ENCODE data around the gene PABPC1L. TPM values are rescaled to one million over a fixed set of nuclear protein-coding genes. Genes with fewer than 3 reads are reported as not detected.

The PABPC1L gene
- total and polyA plus RNA-seq, 8 donors = 8.6 to 106 (median 27.7) TPM

- intact Hi-C loops (cut with DNase I; ENCODE audit: low total_unique reads) = no loop called here
- Histone ChIP-seq H3K27ac (no peak overlapping the region), H3K4me3 (no peak overlapping the region), H3K9me3 (no peaks in the 10 kb centered on the region), H3K36me3 (peaks cover 4 to 94% (median 77%) of the 10 kb centered on the region in 4 donors), H3K4me1 (peaks cover 0 to 28% (median 17%) of the 10 kb centered on the region in 4 donors), H3K27me3 (no peaks in the 10 kb centered on the region)
- TF ChIP-seq POLR2A (IDR thresholded peaks at IDR 0.05) = no peak
- DNase-seq = no peak
- 95 to 98% (median 97%) methylated on average over 7 of the region's 7 CpGs for WGBS, 5 donors
Observed at GRCh38 chr20:44983093-44983674, 73.3 kb downstream of the PABPC1L start.

- Histone ChIP-seq H3K36me3 (peaks cover 0 to 50% (median 36%) of the 10 kb centered on the region in 4 donors), H3K9me3 (no peaks in the 10 kb centered on the region), H3K27ac (no peak overlapping the region), H3K4me3 (no peak overlapping the region), H3K4me1 (peaks cover 0 to 37% (median 16%) of the 10 kb centered on the region in 4 donors), H3K27me3 (no peaks in the 10 kb centered on the region)
- DNase-seq = no peak
- WGBS, 5 donors = 83 to 96% (median 94%) methylated on average over 1 of the region's 1 CpG
- intact Hi-C loops (cut with DNase I; ENCODE audit: low total_unique reads) = no loop called here
- no peak for TF ChIP-seq POLR2AphosphoS5 (IDR thresholded peaks at IDR 0.05)
- no peak for TF ChIP-seq EP300 (IDR thresholded peaks at IDR 0.05)
- no peak for TF ChIP-seq POLR2A (IDR thresholded peaks at IDR 0.05)
- no peak for TF ChIP-seq CTCF (IDR thresholded peaks at IDR 0.05)
Observed at GRCh38 chr20:44988631-44989171, 78.8 kb downstream of the PABPC1L start.

Other genes starting within 250 kb of the PABPC1L start
- 100 to 1,000 TPM in 1 of 5 donors, 10 to 100 TPM in 1, not detected in 3; 19.9 to 193 TPM for gene CCN5, start 194.7 kb upstream of the PABPC1L start, total RNA-seq
- gene CCN5, start 194.7 kb upstream of the PABPC1L start, polyA plus RNA-seq = 1 to 10 TPM; 2.5 to 8.2 (median 3.4) TPM
- 1 to 10 TPM in 3 of 5 donors, not detected in 2; 1.5 to 7.7 (median 4.5) TPM for gene KCNK15, start 164.2 kb upstream of the PABPC1L start, total RNA-seq
- 1 to 10 TPM in 1 of 3 donors, under 1 TPM in 2; 0.46 to 2.6 (median 0.78) TPM for gene KCNK15, start 164.2 kb upstream of the PABPC1L start, polyA plus RNA-seq
- gene RIMS4, start 99.5 kb upstream of the PABPC1L start, total RNA-seq = 1 to 10 TPM in 3 of 5 donors, not detected in 2; 1.2 to 2.2 (median 1.3) TPM
- gene RIMS4, start 99.5 kb upstream of the PABPC1L start, polyA plus RNA-seq = 1 to 10 TPM in 2 of 3 donors, under 1 TPM in 1; 0.55 to 1.8 (median 1.7) TPM
- gene YWHAB, start 24.4 kb upstream of the PABPC1L start, total RNA-seq = 100 to 1,000 TPM in 3 of 5 donors, 10 to 100 TPM in 2; 52.2 to 131 (median 109) TPM
- gene YWHAB, start 24.4 kb upstream of the PABPC1L start, polyA plus RNA-seq = 100 to 1,000 TPM in 1 of 3 donors, 10 to 100 TPM in 2; 71.8 to 135 (median 76.9) TPM
- 10 to 100 TPM in 1 of 5 donors, 1 to 10 TPM in 4; 1.7 to 11.6 (median 4.9) TPM for gene TOMM34, start 50.3 kb downstream of the PABPC1L start, total RNA-seq
- 10 to 100 TPM; 14.4 to 15.7 (median 15.4) TPM for gene TOMM34, start 50.3 kb downstream of the PABPC1L start, polyA plus RNA-seq
- 10 to 100 TPM; 16.5 to 49.6 (median 22.3) TPM for gene STK4, start 56.5 kb downstream of the PABPC1L start, total RNA-seq
- gene STK4, start 56.5 kb downstream of the PABPC1L start, polyA plus RNA-seq = 1 to 10 TPM; 4.8 to 6.5 (median 6.4) TPM
- not detected for gene KCNS1, start 191.1 kb downstream of the PABPC1L start, total RNA-seq
- under 1 TPM in 1 of 3 donors, not detected in 2; 0.30 TPM for gene KCNS1, start 191.1 kb downstream of the PABPC1L start, polyA plus RNA-seq
- not detected for gene WFDC5, start 205.1 kb downstream of the PABPC1L start, total RNA-seq
- gene WFDC5, start 205.1 kb downstream of the PABPC1L start, polyA plus RNA-seq = 1 to 10 TPM in 1 of 3 donors, not detected in 2; 3.7 TPM
- not detected for gene WFDC12, start 214.4 kb downstream of the PABPC1L start, total RNA-seq
- gene WFDC12, start 214.4 kb downstream of the PABPC1L start, polyA plus RNA-seq = under 1 TPM in 1 of 3 donors, not detected in 2; 0.15 TPM